ENCODE data around the gene PCSK9. TPM values are rescaled to one million over a fixed set of nuclear protein-coding genes. Genes with fewer than 3 reads are reported as not detected.

Gene PCSK9
- total and polyA plus RNA-seq, 2 of the 13 experiments (the other 11 are each of a cell fraction or from before 2014, with no cell fraction given), result 33.3 to 80.5 TPM

- TF ChIP-seq ZSCAN30 (CRISPR knock-in tag; IDR thresholded peaks at IDR 0.05), result 0 out of 2 replicates have a peak, but pooled peaks have one; percentile 50
- no peak for TF ChIP-seq NR2C2 (CRISPR knock-in tag; IDR thresholded peaks at IDR 0.05; ENCODE audit: borderline replicate concordance)
- peak; percentile 12 to 52; a peak in 2 of 4 replicates for TF ChIP-seq EP300 (IDR thresholded peaks at IDR 0.05; ENCODE audit: low read depth in 2 of 2, low read length in 2 of 2)
- TF ChIP-seq EP300 (CRISPR knock-in tag; IDR thresholded peaks at IDR 0.05; ENCODE audit: borderline replicate concordance), result 0 out of 2 replicates have a peak, but pooled peaks have one; percentile 42
- peak; percentile 76 for TF ChIP-seq YEATS4 (CRISPR knock-in tag; IDR thresholded peaks at IDR 0.05; ENCODE audit: borderline replicate concordance)
- TF ChIP-seq ZEB1 (IDR thresholded peaks at IDR 0.05; ENCODE audit: insufficient replicate concordance, low read depth), result no peak
- TF ChIP-seq SAP130 (CRISPR knock-in tag; IDR thresholded peaks at IDR 0.05; ENCODE audit: low read depth), result peak; percentile 59; the same call in 1 of the 2 replicates
- TF ChIP-seq, protein P1, sequence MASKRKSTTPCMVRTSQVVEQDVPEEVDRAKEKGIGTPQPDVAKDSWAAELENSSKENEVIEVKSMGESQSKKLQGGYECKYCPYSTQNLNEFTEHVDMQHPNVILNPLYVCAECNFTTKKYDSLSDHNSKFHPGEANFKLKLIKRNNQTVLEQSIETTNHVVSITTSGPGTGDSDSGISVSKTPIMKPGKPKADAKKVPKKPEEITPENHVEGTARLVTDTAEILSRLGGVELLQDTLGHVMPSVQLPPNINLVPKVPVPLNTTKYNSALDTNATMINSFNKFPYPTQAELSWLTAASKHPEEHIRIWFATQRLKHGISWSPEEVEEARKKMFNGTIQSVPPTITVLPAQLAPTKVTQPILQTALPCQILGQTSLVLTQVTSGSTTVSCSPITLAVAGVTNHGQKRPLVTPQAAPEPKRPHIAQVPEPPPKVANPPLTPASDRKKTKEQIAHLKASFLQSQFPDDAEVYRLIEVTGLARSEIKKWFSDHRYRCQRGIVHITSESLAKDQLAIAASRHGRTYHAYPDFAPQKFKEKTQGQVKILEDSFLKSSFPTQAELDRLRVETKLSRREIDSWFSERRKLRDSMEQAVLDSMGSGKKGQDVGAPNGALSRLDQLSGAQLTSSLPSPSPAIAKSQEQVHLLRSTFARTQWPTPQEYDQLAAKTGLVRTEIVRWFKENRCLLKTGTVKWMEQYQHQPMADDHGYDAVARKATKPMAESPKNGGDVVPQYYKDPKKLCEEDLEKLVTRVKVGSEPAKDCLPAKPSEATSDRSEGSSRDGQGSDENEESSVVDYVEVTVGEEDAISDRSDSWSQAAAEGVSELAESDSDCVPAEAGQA (IDR thresholded peaks at IDR 0.05; ENCODE audit: low read depth), result no peak; the same call in 1 of the 2 replicates
- TF ChIP-seq, protein P1 (CRISPR knock-in tag; IDR thresholded peaks at IDR 0.05; ENCODE audit: borderline replicate concordance), result peak; percentile 31; the same call in 1 of the 2 replicates
- TF ChIP-seq ZNF253 (CRISPR knock-in tag; IDR thresholded peaks at IDR 0.05; ENCODE audit: borderline replicate concordance), result peak; percentile 87
- TF ChIP-seq HIVEP1 (CRISPR knock-in tag; IDR thresholded peaks at IDR 0.05), result peak; percentile 67; the same call in 1 of the 2 replicates
- peak; percentile 79 for TF ChIP-seq RBFOX2 (IDR thresholded peaks at IDR 0.05; ENCODE audit: low read depth, low read length)
- TF ChIP-seq SNAI1 (CRISPR knock-in tag; IDR thresholded peaks at IDR 0.05; ENCODE audit: borderline replicate concordance), result peak; percentile 92; the same call in 1 of the 2 replicates
- peak; percentile 83 for TF ChIP-seq HDAC2 (CRISPR knock-in tag; IDR thresholded peaks at IDR 0.05)
- peak; percentile 85; the same call in 1 of the 2 replicates for TF ChIP-seq ZNF451 (CRISPR knock-in tag; IDR thresholded peaks at IDR 0.05)
- peak; percentile 96 for TF ChIP-seq ZNF430 (CRISPR knock-in tag; IDR thresholded peaks at IDR 0.05)
- TF ChIP-seq THAP11 (CRISPR knock-in tag; IDR thresholded peaks at IDR 0.05), result 0 out of 2 replicates have a peak, but pooled peaks have one; percentile 37
- TF ChIP-seq SOX5 (CRISPR knock-in tag; IDR thresholded peaks at IDR 0.05; ENCODE audit: borderline replicate concordance), result peak; percentile 58
- peak; percentile 88; the same call in 1 of the 2 replicates for TF ChIP-seq SALL2 (CRISPR knock-in tag; IDR thresholded peaks at IDR 0.05)
- TF ChIP-seq XBP1 (CRISPR knock-in tag; IDR thresholded peaks at IDR 0.05), result no peak
- TF ChIP-seq TBL1XR1 (IDR thresholded peaks at IDR 0.05; ENCODE audit: borderline replicate concordance, low read length, partially characterized antibody), result no peak
- 0 out of 2 replicates have a peak, but pooled peaks have one; percentile 13 for TF ChIP-seq ELF1 (CRISPR knock-in tag; IDR thresholded peaks at IDR 0.05)
- TF ChIP-seq FUBP1 (CRISPR knock-in tag; IDR thresholded peaks at IDR 0.05; ENCODE audit: borderline replicate concordance), result no peak
These were observed at the start of gene PCSK9 (continued) for GRCh38 chr1:55039342-55040082.
